T-helper 1 cell treated with Interleukin-12 subunit alpha and Interleukin-12 subunit beta and Interleukin-4 antibody, amounts not matched to agents 30 ng/mL and 1 ng/mL, for 36 hours (primary cell): ENCODE measurements around the gene CAPN2. TPM values are rescaled to one million over a fixed set of nuclear protein-coding genes. Genes with fewer than 3 reads are reported as not detected.

Experiments used
- intact Hi-C: fragments of 100-400 bp; cut with micrococcal nuclease; formaldehyde crosslinking; loops from one replicate; pipeline ENCODE4 v1.15.1; 2024
- total RNA-seq: library from RNA; stranded (reverse); gene quantifications from 2 replicates; pipeline ENCODE4 v1.2.3, GENCODE V29; 2022

CAPN2 gene
- total RNA-seq, 1 donor from 2014 or later, result 194 TPM

GRCh38 chr1:223820515-223820858 lies 108.1 kb downstream of the CAPN2 start:
- intact Hi-C loops, result no loop called here

GRCh38 chr1:223820971-223821370 lies 108.6 kb downstream of the CAPN2 start:
- intact Hi-C loops, result no loop called here

- intact Hi-C loops, result no loop called here
Measured at GRCh38 chr1:223824287-223824686, 111.9 kb downstream of the CAPN2 start.

GRCh38 chr1:223824712-223825111 lies 112.4 kb downstream of the CAPN2 start:
- intact Hi-C loops, result loop anchor here (5.0 kb wide), 1 partner anchor 1953 kb away; the partner anchor contains the start of gene SRP9

Other genes with a start within 250 kb of the CAPN2 start
- gene CAPN8, start 46.8 kb upstream of the CAPN2 start, total RNA-seq, result not detected in 2 replicates
- gene TP53BP2, start 133.4 kb downstream of the CAPN2 start, total RNA-seq, result 35.2 TPM in 2 replicates